Heart left ventricle (tissue), 16 donors: ENCODE measurements around the gene NAA40. TPM values are rescaled to one million over a fixed set of nuclear protein-coding genes. Genes with fewer than 3 reads are reported as not detected.

ENCODE experiments used
- ATAC-seq, 4 donors: fragments of 200-7000 bp; cut with Tn5 transposase; one replicate each; pipeline ENCODE4 v1.9.1; 2020 to 2022; ENCODE audit warnings: moderate library complexity in 4 of 4, mild to moderate bottlenecking in 3 of 4, moderate number of reproducible peaks in 1 of 4
- DNase-seq, 5 donors: peaks; one replicate each; pipeline ENCODE4 v3.0.0-alpha.2; 2020
- H3K27ac ChIP-seq, 12 donors: fragments of 200-600 bp; sonication (generic) in 4 of 12; one replicate each; pipeline versions ENCODE4 v1.5.0 to v1.8.0; 2016 to 2022; ENCODE audit warnings: mild to moderate bottlenecking in 2 of 12
- H3K27me3 ChIP-seq, 9 donors: fragments of 200-600 bp; sonication (generic) in 2 of 9; one replicate each; pipeline versions ENCODE4 v1.5.1 to v1.8.0; 2016 to 2022; ENCODE audit warnings: mild to moderate bottlenecking in 3 of 9
- H3K36me3 ChIP-seq, 9 donors: fragments of 200-600 bp; sonication (generic) in 2 of 9; one replicate each; pipeline versions ENCODE4 v1.5.0 to v1.8.0; 2018 to 2022; ENCODE audit warnings: mild to moderate bottlenecking in 2 of 9
- H3K4me1 ChIP-seq, 12 donors: fragments of 200-600 bp; sonication (generic) in 4 of 12; one replicate each; pipeline versions ENCODE4 v1.5.0 to v1.8.0; 2016 to 2022; ENCODE audit warnings: mild to moderate bottlenecking in 3 of 12
- H3K4me3 ChIP-seq, 12 donors: fragments of 200-600 bp; sonication (generic) in 4 of 12; one replicate each; pipeline versions ENCODE4 v1.5.0 to v1.8.0; 2017 to 2022; ENCODE audit warnings: mild to moderate bottlenecking in 9 of 12, moderate library complexity in 4 of 12
- H3K9me3 ChIP-seq, 12 donors: fragments of 200-600 bp; sonication (generic) in 4 of 12; one replicate each; pipeline versions ENCODE4 v1.5.0 to v1.8.0; 2016 to 2022; ENCODE audit warnings: mild to moderate bottlenecking in 1 of 12
- CTCF ChIP-seq, 12 donors: fragments of 200-600 bp; sonication (generic) in 4 of 12; IDR thresholded peaks; one replicate each; pipeline versions ENCODE4 v1.5.0 to v1.8.0; 2018 to 2022; ENCODE audit warnings: antibody characterized with exemption in 12 of 12, mild to moderate bottlenecking in 5 of 12
- POLR2A ChIP-seq, 2 donors: fragments of 450-650 bp; IDR thresholded peaks; one replicate each; pipeline ENCODE4 v1.6.1; 2017; ENCODE audit warnings: antibody characterized with exemption in 2 of 2, mild to moderate bottlenecking in 2 of 2, moderate library complexity in 2 of 2
- whole genome bisulfite sequencing, 4 donors: extraction: QIAGEN DNeasy Blood & Tissue Kit in 2 of 4; methylation state at CpG; one replicate each; pipeline versions ENCODE4 v1.1.5 to v1.1.7; 2013 to 2018; 5-methylcytosine and 5-hydroxymethylcytosine counted together
- intact Hi-C, 10 donors: fragments of 100-400 bp; cut with DNase I; formaldehyde crosslinking; loops; one replicate each; pipeline versions ENCODE4 v1.11.1 to v1.14.2; 2022
- polyA plus RNA-seq, 2 donors: library from polyadenylated mRNA; stranded (reverse); fragments of 200-250 nt; gene quantifications; one replicate each; pipeline ENCODE4 v1.2.3, GENCODE V29; 2013
- total RNA-seq, 9 donors: library from RNA; depleted of rRNA in 2 of 9; stranded (reverse); fragments of >200 nt in 2 of 9; fragmentation: NEBNext Ultra II Directional in 3 of 9; extraction: Animal tissue kit (Norgen Biotek cat#: 25700) in 3 of 9; gene quantifications; one replicate each; pipeline versions ENCODE4 v1.1.0 to v1.2.4, GENCODE V29; 2016 to 2023
- donor health status: ischemic (EF 13 %, LVEDD 7.1; RV severe dilation, severe dysfunction).
- donor health status: healthy with polysubstance abuse.
- donor health status: DM: no; HTN: yes; CAD: no.
- donor health status: DM: no; HTN: no; CAD: no.
- donor health status: ischemic (EF 25% LVEDD 6.9; RV normal size, moderate dysfunction).
- donor health status: ischemic (EF 25% LVEDD 5.7; RV mildly dilated, moderate dysfunction).
- donor health status: healthy.
- donor health status: DM: yes; HTN: yes; CAD: no.
- donor health status: ischemic (EF 35%, LVEDD 5.7; RV mildly dilated, moderate dysfunction).
- donor health status: nonischemic (EF 11% LVEDD 7.7; RV severe dilation, severe dysfunction).
- donor health status: DM: yes; HTN: yes; CAD: no.
- donor health status: PGD.
- donor health status: ischemic (EF 29% LVEDD 5.4; RV normal size, mild dysfunction).
- donor health status: nonischemic (EF 23%, LVEDD 6.1; RV moderate dilation, normal function).

NAA40 gene
- total and polyA plus RNA-seq, 11 donors: 9.7 to 26.1 (median 19.6) TPM

- peak overlapping the region in 3 of 12 donors; percentile 95 to 99 (median 96) for H3K27ac ChIP-seq
- intact Hi-C loops: loop anchor here in 2 of 10 donors (5.0 kb wide), 1 partner anchor 43 kb away; no protein-coding TSS in a partner anchor
- WGBS, 4 donors: 44 to 80% (median 52%) methylated on average over 10 to 20 of the region's 20 CpGs
- peaks cover 0 to 21% (median 0%) of the 10 kb centered on the region in 9 donors for H3K27me3 ChIP-seq
- ATAC-seq (no peak), DNase-seq (no peak)
- peak overlapping the region in 3 of 12 donors; percentile 52 to 69 (median 64) for H3K4me3 ChIP-seq
- no peaks in the 10 kb centered on the region for H3K9me3 ChIP-seq
- peaks cover 0 to 3% (median 0%) of the 10 kb centered on the region in 9 donors for H3K36me3 ChIP-seq
- no peak for TF ChIP-seq POLR2A (IDR thresholded peaks at IDR 0.05)
- TF ChIP-seq CTCF (IDR thresholded peaks at IDR 0.05): no peak
- peaks cover 7 to 62% (median 46%) of the 10 kb centered on the region in 12 donors for H3K4me1 ChIP-seq
These were observed 23.7 kb upstream of the NAA40 start for GRCh38 chr11:63914896-63915691.

DNA sequence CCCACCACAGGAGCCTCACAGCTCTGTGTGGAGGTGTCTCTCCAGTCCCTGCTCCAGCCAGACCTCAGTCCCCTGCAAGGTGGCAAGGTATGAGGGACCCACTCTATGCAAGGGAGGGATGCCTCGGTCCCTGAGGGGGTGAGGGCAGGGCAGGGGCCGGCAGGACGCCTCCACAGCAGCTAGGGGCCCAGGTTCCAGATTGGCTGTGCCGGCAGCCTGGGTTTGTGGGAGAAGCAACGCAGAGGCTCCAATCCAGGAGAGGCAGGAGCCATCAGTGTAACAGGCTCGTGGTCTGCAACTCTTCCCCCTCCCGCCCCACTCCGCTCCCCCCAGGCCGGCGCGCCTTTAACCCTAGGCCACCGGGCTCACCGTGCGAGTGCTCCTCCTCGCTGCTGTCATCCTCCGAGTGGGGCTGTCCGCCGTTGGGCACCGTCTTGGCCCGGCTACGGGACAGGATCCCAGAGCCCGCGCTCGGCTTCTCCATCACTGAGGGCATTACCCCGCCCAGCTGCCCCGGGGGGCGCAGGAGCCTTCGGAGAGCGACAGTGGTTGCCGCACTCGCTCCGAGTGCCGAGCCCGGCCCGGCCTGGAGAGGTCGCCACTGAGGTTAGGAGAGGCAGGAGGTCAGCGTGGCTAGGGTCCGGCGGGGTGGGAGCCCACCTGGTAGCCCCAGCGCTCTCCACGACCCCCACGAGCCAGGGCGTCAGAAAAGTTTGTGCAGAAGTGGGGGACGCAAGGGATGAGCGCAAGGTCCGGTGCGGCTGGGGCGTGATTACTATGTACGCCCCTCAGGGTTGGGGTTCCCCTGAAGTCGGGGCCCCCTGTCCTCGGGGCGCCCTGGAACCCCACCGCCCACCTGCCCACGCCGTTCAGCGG is 22.6 kb upstream of the NAA40 start:
- Histone ChIP-seq H3K36me3 (peaks cover 0 to 2% (median 0%) of the 10 kb centered on the region in 9 donors), H3K27ac (peak overlapping the region in 10 of 12 donors; percentile 47 to 99 (median 90)), H3K4me1 (peaks cover 7 to 63% (median 55%) of the 10 kb centered on the region in 12 donors), H3K9me3 (no peaks in the 10 kb centered on the region), H3K27me3 (peaks cover 0 to 21% (median 0%) of the 10 kb centered on the region in 9 donors), H3K4me3 (peak overlapping the region in 11 of 12 donors; percentile 30 to 69 (median 57))
- DNase-seq (peak in 4 of 5 donors; percentile 53 to 78 (median 65)), ATAC-seq (no peak)
- intact Hi-C loops: loop anchor here in 3 of 10 donors (2.0 to 5.0 kb wide), 2 partner anchors 44 to 77 kb away; partner anchors contain the start of gene MARK2 (in 2 of the 3)
- 2 to 6% (median 3%) methylated on average over 23 to 56 of the region's 56 CpGs for WGBS, 4 donors
- peak; percentile 29 to 71 (median 54) for TF ChIP-seq CTCF (IDR thresholded peaks at IDR 0.05)
- TF ChIP-seq POLR2A (IDR thresholded peaks at IDR 0.05): no peak

- ATAC-seq: peak in 3 of 4 donors; percentile 22 to 53 (median 38)
- intact Hi-C loops: loop anchor here in 3 of 10 donors (1.0 to 5.0 kb wide), 3 partner anchors 43 to 78 kb away; partner anchors contain the start of gene MARK2 (in 2 of the 3)
- Histone ChIP-seq H3K4me3 (peak within 1 kb of the TSS; percentile 19 to 69 (median 56)), H3K27me3 (peaks cover 0 to 21% (median 0%) of the 10 kb centered on the region in 9 donors), H3K9me3 (no peaks in the 10 kb centered on the region), H3K36me3 (peaks cover 0 to 2% (median 0%) of the 10 kb centered on the region in 9 donors), H3K4me1 (peaks cover 7 to 62% (median 53%) of the 10 kb centered on the region in 12 donors), H3K27ac (peak within 1 kb of the TSS; percentile 84 to 99 (median 92))
- WGBS, 4 donors: 0 to 1% (median 0%) methylated on average over 3 to 85 of the region's 85 CpGs
- TF ChIP-seq CTCF (IDR thresholded peaks at IDR 0.05): no peak
- no peak for TF ChIP-seq POLR2A (IDR thresholded peaks at IDR 0.05)
- peak; percentile 85 to 91 (median 87) for DNase-seq
These were observed 21.7 kb upstream of the NAA40 start, which contains the start of gene RCOR2 for GRCh38 chr11:63916837-63917691. TSS of gene RCOR2 (minus strand) at chr11:63917164. CDS start at chr11:63916456, 708 bp downstream.
